Fibroblast of mammary gland (primary cell): ENCODE results near the gene TGFBR1.

ENCODE experiments used
- DNase-seq: peaks from one replicate; pipeline ENCODE4 v3.0.0-alpha.2; 2010; ENCODE audit warnings: low read depth
- H3K4me3 ChIP-seq: 2 replicates; pipeline ENCODE4 v1.5.1; 2011; ENCODE audit warnings: low read depth, mild to moderate bottlenecking, low read length, moderate library complexity; ENCODE audit not compliant: control insufficient read depth
- TF ChIP-seq, protein P1 (sequence below): conservative IDR thresholded peaks from 2 replicates; pipeline ENCODE4 v1.5.1; 2011; ENCODE audit warnings: low read depth, low read length, inconsistent platforms; ENCODE audit not compliant: control insufficient read depth, insufficient read depth

The TGFBR1 gene

DNA sequence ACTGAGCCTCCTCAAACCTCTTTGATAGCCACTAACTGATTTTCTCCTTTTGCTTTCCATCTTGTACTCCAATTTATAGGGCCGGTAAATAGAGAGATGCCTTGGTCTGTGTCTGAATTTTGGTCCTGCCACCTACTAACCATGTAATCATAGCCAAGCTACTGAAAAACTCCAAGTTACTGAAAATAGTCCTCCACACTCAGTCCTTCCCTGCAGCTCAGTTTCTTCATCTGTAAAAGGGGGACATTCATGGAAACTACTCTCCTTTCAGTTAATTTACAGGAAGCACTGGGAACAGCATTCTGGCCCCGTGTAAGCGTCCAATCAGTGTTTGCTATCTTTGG is 30.0 kb upstream of the TGFBR1 start:
- H3K4me3 ChIP-seq = no peak overlapping the region
- no peak for DNase-seq
- TF ChIP-seq, protein P1, sequence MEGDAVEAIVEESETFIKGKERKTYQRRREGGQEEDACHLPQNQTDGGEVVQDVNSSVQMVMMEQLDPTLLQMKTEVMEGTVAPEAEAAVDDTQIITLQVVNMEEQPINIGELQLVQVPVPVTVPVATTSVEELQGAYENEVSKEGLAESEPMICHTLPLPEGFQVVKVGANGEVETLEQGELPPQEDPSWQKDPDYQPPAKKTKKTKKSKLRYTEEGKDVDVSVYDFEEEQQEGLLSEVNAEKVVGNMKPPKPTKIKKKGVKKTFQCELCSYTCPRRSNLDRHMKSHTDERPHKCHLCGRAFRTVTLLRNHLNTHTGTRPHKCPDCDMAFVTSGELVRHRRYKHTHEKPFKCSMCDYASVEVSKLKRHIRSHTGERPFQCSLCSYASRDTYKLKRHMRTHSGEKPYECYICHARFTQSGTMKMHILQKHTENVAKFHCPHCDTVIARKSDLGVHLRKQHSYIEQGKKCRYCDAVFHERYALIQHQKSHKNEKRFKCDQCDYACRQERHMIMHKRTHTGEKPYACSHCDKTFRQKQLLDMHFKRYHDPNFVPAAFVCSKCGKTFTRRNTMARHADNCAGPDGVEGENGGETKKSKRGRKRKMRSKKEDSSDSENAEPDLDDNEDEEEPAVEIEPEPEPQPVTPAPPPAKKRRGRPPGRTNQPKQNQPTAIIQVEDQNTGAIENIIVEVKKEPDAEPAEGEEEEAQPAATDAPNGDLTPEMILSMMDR = no peak

DNA sequence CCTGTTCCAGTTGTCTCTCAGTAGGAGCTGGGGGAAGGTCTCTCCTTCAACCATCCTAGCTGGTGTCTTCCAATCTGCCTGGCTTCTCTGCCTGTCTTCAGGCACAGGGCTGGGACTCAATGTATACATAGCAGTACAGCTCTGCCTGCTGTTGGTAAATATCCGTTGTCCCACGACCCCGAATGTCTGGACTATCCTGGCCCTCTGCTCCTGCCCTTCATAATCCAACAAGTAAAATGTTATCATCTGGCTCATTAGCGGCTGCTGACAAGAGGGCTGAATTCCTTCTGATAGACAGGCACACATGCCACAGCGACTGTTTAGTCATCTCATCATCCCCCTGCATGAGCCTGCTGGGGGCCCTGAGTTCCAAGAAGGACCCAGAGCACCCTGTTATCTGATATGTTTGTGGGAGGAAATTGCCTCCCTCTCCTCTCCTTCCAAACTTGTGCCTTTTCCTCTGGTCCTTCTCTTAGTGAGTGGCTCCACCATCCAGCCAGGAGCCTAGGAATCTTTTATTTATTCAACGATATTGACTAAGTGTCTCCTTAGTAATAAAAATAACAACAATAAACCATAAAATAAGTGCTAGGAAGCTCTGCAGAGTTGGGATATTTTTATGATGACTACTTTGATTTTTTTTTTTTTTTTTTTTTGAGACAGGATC is 29.5 kb upstream of the TGFBR1 start:
- DNase-seq = peak; percentile 43
- TF ChIP-seq, protein P1 = no peak
- H3K4me3 ChIP-seq = no peak overlapping the region

DNA sequence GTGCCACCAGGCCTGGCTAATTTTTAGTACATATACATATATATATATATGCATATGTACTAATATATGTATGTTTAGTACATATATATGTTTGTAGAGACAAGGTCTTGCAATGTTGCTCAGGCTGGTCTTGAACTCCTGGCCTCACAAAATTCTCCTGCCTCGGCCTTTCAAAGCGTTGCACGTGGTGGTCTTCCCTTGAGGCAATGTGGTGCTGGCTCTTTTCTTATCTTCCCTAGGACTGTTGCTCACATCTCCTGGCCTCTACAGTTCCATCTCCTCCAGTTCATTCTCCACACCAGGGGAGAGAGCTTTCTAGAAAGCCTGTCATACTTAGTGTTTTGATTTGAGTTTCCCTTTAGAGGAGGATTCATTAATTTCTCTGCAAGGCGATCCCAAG is 28.9 kb upstream of the TGFBR1 start:
- no peak for DNase-seq
- no peak overlapping the region for H3K4me3 ChIP-seq
- TF ChIP-seq, protein P1 = no peak

DNA sequence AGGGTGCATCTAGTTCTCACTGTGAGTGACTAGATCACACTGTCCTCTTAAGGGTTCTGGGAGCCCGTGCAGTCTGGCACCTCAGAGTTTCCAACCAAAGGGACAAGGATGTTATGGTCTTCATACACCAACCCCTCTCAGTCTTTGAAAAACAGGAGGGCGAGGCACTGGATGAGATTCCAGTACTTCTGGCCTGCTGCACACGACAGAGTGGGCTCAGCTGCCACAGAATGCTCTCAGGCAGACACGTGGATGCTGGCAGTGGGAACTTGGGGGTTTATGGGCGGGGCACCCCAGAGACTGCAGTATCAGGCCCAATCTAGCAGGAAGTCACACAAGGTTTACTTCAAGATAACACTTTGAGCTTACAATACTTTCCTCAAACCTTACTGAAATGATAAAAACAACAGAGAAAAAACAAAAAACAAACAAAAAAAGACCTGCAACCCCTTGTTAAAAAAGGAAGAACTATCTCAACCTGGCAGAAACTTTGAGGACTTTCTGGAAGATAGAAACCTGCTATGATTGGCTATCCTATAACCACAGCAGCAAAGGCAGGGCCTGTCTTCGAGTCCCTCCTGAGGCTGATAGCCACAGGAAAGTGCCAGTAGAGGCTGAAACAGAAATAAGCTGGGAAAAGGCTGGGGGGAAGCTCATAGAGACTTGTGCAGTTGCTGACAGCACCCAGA is 28.3 kb upstream of the TGFBR1 start:
- TF ChIP-seq, protein P1 = no peak
- no peak for DNase-seq
- H3K4me3 ChIP-seq = no peak overlapping the region

DNA sequence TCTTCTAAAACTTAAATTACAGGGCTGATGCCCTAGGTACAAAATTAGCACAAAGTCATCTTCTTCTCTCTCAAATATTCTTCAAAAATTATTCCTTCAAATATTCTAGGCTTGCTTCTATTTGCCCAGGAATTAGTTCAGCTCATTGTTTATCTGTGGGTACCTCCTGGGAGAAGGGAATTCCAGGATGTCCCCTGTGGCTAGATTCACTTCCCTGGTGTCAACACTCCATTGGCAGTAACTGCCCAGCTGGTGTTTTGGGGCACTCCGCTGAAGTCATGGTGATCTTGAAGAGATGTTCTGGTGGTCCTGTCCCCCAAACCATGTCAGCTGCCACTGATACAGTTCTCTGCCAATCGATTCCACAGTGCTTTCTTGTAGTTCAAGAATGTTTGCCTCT is 26.2 kb upstream of the TGFBR1 start:
- TF ChIP-seq, protein P1 = no peak

DNA sequence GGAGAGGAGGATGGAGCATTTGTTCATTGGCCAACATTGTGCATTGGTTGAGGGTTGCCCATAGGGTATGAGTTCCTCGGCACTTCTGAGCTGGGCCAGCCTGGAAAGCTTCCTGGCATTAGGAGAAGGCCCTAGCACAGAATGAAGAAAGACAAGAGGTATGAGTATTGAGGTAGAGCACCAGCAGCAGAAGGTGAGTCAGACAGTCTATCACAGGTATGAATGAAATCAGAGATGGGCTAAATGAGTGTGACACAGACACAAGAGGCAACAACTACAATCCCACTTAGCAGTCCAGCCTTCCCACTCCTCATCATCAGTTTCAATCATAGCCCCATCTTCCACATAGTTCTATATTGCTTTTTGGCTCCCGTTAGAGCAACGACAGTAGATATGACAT is 25.4 kb upstream of the TGFBR1 start:
- no peak for DNase-seq
- TF ChIP-seq, protein P1 = no peak
- no peak overlapping the region for H3K4me3 ChIP-seq

More for the DNA sequence above, 26.2 kb upstream of the TGFBR1 start:
- no peak for DNase-seq
- H3K4me3 ChIP-seq = no peak overlapping the region
